GM23338 (cell line): Measurements from ENCODE around the gene JAZF1.
A peak's percentile ranks its signal among the peaks of the same experiment; 100 is the strongest.

Experiments
- EZH2 ChIP-seq: fragments of 200-600 bp; sonication (generic); IDR thresholded peaks from one replicate; pipeline ENCODE4 v1.8.0; 2017; ENCODE audit warnings: antibody characterized with exemption, mild to moderate bottlenecking, low read depth; ENCODE audit not compliant: unreplicated experiment
- EZH2phosphoT487 ChIP-seq: fragments of 200-600 bp; sonication (generic); IDR thresholded peaks from one replicate; pipeline ENCODE4 v1.8.1; 2018; ENCODE audit warnings: antibody characterized with exemption; ENCODE audit not compliant: unreplicated experiment
- JUNB ChIP-seq: IDR thresholded peaks from one replicate; pipeline ENCODE4 v1.6.1; 2016; ENCODE audit warnings: antibody characterized with exemption; ENCODE audit not compliant: unreplicated experiment
- NANOG ChIP-seq: IDR thresholded peaks from 2 replicates; pipeline ENCODE4 v1.6.1; 2016; ENCODE audit warnings: antibody characterized with exemption, borderline replicate concordance
- POLR2AphosphoS5 ChIP-seq: IDR thresholded peaks from 2 replicates; pipeline ENCODE4 v1.6.1; 2016; ENCODE audit warnings: antibody characterized with exemption, low read depth
- TF ChIP-seq, protein P1 (sequence below), 2 experiments: fragments of 200-600 bp in 1 of 2; sonication (generic) in 1 of 2; conservative IDR thresholded peaks; 2 replicates each; pipeline versions ENCODE4 v1.5.1 to v1.6.1; 2016 to 2017; ENCODE audit warnings: antibody characterized with exemption in 2 of 2, low read depth in 2 of 2, mild to moderate bottlenecking in 2 of 2, moderate library complexity in 1 of 2
- TF ChIP-seq, protein P2 (sequence below): IDR thresholded peaks from one replicate; pipeline ENCODE4 v1.6.1; 2018; ENCODE audit warnings: antibody characterized with exemption; ENCODE audit not compliant: unreplicated experiment

DNA sequence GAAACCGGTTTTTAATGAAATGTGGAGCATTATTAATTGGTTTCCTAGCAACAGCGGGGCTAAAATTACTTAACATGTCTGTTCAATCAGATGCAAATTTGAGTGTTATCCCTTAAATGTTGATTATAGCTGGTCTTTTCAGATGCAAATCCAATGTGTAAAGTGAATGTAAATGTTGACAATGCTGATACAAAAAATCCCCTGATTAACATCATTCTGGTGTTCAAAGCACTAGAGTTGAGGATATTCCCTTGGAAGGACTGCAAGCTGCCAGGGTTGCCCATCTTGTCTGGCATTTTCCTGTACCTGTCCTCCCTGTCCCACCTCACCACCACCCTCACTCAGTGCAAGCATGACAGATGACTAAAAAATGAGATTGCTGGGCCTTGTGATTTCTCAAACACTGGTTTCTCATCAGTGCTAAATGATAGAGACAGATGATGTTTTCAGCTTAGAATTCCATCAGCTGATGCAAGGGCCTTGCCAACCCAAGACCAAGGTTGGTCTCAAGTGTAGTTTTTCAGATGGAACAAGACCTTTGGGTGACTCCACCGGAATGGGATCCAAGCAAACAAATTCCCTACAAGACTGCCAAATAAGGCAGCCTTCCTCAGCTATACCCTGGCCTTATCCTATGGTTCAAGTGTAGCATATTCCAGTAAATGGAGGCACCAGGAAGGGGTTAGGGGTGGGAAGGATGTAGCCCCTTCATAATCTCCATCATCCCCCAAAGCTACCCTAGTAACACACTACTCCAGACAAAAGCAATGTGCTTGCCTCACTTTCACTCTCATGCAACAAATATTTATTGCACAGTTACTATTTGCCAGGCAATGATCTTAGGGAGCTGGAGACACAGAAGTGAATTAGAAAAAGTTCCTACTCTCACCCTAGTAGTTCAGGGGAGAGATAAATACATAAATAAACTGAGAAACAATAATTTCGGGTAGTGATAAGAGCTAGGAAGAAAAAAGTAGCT lies 54.9 kb downstream of the JAZF1 start:
- TF ChIP-seq, protein P1, sequence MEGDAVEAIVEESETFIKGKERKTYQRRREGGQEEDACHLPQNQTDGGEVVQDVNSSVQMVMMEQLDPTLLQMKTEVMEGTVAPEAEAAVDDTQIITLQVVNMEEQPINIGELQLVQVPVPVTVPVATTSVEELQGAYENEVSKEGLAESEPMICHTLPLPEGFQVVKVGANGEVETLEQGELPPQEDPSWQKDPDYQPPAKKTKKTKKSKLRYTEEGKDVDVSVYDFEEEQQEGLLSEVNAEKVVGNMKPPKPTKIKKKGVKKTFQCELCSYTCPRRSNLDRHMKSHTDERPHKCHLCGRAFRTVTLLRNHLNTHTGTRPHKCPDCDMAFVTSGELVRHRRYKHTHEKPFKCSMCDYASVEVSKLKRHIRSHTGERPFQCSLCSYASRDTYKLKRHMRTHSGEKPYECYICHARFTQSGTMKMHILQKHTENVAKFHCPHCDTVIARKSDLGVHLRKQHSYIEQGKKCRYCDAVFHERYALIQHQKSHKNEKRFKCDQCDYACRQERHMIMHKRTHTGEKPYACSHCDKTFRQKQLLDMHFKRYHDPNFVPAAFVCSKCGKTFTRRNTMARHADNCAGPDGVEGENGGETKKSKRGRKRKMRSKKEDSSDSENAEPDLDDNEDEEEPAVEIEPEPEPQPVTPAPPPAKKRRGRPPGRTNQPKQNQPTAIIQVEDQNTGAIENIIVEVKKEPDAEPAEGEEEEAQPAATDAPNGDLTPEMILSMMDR (conservative IDR thresholded peaks at IDR 0.05; ENCODE audit: low read depth in 2 of 2): no peak
- TF ChIP-seq EZH2 (no peak), EZH2phosphoT487 (no peak), JUNB (no peak), NANOG (peak; percentile 84; the same call in 1 of the 2 replicates), POLR2AphosphoS5 (no peak)
- TF ChIP-seq, protein P2, sequence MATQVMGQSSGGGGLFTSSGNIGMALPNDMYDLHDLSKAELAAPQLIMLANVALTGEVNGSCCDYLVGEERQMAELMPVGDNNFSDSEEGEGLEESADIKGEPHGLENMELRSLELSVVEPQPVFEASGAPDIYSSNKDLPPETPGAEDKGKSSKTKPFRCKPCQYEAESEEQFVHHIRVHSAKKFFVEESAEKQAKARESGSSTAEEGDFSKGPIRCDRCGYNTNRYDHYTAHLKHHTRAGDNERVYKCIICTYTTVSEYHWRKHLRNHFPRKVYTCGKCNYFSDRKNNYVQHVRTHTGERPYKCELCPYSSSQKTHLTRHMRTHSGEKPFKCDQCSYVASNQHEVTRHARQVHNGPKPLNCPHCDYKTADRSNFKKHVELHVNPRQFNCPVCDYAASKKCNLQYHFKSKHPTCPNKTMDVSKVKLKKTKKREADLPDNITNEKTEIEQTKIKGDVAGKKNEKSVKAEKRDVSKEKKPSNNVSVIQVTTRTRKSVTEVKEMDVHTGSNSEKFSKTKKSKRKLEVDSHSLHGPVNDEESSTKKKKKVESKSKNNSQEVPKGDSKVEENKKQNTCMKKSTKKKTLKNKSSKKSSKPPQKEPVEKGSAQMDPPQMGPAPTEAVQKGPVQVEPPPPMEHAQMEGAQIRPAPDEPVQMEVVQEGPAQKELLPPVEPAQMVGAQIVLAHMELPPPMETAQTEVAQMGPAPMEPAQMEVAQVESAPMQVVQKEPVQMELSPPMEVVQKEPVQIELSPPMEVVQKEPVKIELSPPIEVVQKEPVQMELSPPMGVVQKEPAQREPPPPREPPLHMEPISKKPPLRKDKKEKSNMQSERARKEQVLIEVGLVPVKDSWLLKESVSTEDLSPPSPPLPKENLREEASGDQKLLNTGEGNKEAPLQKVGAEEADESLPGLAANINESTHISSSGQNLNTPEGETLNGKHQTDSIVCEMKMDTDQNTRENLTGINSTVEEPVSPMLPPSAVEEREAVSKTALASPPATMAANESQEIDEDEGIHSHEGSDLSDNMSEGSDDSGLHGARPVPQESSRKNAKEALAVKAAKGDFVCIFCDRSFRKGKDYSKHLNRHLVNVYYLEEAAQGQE: no peak
